Activated CD4-positive, alpha-beta T cell treated with anti-CD3 and anti-CD28 coated beads, Interleukin-2, amount 50 U/mL, for 1 hour (primary cell): ENCODE results near the gene PRKAG1.
"Not testable (repeated sequence)": the region's sequence is repeated elsewhere in the genome, so short reads cannot be mapped to it uniquely, and the experiment has no call there.

Source experiments
- DNase-seq: peaks from one replicate; pipeline ENCODE4 v3.0.0-alpha.2; 2020

PRKAG1 gene

DNA sequence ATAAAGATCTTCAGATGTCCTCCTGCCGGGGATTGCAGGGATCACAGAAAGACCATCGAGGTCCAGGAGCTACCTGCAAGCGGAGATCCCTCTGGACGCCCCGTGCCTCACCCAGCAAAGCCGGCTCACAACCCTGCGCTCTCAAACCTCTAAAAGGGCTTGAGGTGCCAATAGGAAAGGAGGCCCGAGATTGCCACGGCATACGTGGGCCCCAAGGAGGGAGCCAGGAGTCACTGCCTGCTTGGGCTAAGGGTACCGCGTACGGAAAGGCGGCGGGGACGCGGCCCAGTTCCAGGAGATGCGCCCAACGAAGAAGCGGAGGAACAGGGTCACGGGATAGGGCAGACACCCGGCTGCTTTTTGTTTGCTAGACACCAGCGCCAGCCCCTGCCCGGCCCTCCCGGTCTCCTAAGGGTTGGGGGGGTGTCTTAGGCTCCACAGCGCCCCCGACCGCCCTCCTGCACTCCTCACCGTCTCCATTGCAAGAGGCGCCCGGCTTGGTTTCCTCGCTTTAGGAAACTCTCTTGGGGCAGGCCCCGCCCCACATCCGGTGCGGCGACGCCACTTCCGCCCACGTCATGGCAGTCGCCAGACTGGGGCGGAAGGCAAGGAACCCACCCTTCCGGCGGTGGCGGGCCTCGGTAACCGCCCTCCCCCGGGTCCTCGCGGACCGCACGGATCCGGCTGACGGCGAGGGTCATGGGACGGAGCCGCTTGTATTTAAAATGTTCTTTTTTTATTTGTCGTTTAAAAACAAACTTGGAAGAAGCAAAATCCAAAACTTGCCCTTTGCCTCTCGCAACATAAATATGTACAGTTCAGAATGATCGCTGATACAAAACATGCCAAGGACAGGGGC, at the start of gene PRKAG1:
TSS of gene PRKAG1 (minus strand) at position 516 of the 859 bp plus-strand sequence. CDS start at position 480, 36 bp downstream.
- peak; percentile 97 for DNase-seq

DNA sequence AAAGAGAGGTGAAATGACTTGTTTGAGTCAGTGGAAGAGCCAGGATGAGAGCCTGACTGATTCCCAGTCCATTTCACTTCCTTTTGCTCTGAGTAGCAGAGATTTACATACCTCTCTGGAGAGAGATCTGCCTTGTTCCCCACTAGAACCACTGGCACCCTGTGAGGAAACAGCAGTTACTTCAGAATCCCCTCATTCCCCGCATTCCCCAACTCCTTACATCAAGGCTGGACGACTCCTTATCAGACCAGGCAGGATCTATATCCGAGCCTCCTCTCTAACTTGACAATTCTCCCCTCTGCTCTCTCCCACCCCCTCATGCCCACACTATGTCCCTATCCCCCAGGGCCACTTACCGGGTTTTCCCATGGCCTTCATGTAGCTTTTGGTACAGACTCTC, 47.5 kb upstream of the PRKAG1 start:
- no peak for DNase-seq

DNA sequence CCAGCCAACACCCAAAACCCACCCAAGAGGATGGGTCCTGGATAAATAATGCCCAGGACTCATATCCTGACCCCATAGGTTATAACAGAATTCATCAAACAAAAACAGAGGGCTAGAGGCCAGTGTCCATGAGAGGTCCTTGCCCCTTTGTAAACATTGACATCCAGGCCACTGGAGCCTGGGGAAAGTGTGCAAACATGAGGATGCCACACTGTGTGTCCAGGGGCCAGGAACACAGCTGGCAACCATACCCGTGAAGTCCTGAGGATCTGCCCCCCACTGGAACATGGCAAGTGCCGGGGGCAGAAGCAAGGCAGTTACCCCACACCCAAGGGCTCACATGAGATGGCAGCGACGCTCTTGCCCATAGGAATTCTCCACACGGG, 46.2 kb upstream of the PRKAG1 start:
- no peak for DNase-seq

DNA sequence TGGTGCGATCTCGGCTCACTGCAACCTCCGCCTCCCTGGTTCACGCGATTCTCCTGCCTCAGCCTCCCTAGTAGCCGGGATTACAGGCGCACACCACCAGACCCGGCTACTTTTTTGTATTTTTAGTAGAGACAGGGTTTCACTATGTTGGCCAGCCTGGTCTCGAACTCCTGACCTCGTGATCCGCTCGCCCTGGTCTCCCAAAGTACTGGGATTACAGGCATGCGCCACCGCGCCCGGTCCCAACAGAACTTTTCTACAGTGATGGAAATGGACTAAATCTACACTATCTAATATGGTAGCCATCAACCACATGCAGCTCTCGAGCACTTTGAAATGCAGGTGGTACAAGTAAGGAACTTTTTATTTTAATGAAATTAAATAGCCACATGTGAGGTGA, 43.3 kb upstream of the PRKAG1 start:
- not testable (repeated sequence) for DNase-seq

DNA sequence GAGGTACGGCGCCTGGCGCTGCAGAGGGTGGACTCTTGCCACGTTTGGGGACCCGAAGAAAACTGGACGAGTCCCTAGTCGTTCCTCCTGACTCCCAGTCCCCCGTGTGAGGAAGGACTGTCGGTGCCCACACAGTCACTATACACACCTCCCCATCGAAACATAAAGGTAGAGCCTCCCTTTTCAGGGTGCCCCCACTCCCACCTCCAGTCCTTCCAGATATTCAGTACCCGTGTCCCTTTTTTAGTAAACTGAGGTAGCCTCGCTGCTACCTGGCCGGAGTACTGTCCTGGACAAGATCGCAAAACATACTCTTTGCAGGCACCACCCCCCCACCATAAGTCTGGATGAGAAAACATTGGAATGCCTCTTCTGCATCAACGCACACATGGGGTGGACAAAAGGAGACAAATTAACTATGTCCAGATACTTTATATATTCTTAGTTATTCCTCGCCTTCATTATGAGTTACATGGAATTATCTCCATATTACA, 42.6 kb upstream of the PRKAG1 start:
- DNase-seq = no peak

DNA sequence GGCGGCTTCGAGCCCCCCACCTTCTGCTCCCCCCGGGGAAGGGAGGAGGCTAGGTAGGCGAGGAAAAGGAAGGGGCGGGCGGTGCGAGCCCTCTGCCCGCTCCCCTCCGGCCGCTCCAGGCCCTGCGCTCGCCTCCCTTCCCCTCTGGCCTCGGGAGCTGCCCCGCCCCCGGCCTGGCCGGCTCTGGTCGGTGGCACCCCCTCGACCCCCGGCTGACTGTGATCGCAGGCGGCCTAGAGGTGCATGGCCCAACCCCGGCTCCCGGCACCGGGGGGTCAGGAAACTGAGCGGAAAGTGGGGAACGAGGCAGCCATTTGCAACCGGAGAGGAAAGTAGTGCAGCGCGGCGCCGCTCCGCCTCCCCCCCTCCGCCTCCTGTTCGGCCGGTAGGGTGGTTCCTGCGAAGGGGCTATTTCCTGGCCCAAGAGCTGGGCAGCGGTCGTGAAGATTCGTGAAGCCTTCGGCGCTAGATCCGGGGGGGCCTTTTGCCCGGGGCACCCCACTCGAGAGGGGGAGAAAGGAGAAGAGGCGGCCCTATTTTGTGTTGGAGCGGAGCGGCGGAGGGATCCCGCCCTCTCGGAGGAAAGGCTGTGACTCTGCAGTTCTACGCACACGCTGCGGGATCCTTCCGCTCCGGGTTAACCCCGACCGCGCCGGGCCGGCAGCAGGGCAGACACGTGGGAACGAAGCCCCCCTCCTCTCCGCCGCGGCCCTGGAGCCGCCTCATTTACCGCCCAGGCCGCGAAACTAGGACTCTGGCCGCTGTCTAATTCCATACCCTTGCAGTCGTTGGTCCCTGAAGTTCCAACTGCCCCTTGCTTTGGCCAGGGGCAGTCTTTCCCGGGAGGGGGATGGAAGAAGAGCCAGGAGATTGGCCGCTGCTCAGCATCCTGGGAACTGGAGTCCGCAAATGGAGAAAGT, 41.9 kb upstream of the PRKAG1 start, which contains the start of gene KMT2D:
TSS of gene KMT2D (minus strand) at position 558 of the 920 bp plus-strand sequence. CDS start 5,470 bp downstream, outside the sequence.
- DNase-seq = peak; percentile 85

DNA sequence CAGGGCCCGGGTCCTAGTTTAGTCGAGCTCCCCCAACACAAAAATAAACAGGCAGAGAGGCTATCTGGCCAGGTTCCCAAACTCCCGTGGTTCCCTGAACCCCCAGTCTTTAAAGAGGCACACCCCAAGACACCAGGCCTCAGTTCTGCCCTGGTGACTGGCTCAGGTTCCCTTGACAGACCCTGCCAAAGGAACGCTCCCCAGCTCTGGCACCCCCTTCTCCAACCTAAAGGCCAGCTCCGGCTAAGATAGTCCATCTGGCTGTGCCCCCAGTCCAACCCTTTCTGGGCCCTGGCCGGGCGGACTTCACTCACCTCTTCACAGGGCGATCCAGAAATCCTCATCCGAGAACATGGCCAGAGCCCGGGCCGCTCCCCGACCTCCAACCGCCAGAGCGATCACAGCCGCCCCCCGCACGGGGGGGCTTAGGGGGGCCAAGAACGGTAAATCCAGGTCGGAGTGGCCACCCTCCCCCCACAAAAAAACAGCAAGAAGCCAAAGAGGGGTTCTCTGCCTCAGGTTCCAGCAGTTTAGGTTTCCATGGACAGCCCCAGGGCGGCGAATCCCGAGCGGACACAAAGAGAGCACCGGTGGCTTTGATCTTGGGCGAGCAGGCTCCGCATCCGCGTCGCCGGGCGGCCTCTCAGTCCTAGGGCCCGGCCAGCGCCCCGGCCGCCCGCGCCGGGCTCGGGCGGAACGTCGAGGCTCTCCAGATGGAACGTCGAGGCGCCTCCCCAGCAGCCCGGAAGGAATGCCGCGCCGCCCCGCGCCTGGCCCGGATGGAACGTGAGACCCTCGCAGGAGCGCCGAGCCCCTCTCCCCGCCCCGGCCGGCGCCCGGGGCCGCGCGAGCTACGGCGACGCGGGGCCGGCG, 41.0 kb upstream of the PRKAG1 start:
- peak; percentile 8 for DNase-seq

DNA sequence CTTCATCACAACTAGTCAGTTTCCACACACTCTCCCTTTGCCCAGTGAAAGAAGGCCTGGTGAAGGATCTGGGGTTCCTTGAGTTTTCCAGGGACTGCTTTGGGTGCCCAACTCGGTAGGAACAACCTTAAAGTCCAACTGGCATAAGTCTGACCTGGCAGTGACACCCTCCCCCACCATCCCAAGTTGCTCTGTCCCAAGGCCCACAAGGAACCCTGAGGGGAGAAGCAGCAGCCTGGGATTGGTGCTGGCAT, 40.4 kb upstream of the PRKAG1 start:
- DNase-seq = no peak

DNA sequence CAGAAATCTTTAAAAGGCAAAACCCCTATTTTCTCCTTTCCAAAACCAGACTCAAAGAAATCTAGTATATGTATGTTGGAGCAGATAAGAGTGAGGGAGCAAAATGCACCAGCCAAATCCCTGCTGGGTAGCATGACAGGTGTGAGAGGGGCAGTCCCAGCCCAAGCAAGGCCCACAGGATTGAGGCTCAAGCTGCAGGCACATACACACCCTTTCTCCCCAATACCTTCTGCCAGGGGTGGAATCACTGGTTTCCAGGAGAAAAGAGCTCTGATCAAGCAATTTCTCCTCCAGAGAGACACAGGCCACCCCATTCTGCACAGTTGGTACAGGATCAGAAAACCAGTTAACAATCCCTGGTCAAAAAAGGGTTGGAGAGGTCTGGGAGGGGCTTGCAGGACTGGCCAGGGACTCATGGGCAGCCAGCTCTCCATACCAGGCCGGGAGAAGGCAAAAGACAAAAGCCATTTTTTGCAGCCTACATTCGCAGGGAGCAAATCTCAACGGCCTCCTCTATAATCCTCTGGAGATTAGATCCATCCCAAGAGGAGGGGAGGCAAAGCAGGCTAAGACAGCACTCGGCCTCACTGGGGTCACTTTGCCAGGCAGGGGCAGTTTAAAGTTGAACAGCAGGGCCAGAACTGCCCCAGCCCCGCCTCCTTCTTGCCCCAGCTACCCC, 39.9 kb upstream of the PRKAG1 start:
- no peak for DNase-seq

DNA sequence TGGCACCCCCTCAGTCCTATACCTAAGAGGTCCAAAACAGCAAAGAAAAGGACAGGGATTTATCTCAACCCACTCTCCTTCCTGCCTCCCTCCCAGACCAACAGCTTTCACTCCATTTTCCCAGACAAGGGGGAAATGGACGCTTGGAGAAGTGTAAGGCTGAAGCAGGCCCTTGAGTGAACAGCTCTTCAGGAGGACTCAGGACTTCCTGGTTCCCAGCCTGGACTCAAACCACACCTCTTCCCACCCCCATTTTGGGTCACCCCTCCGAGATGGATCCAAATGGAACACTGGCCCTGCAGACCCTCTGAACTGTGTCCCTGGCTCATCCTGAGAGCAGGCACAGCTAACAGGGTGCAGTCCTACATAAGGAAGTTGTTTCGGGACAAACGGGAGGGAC, 39.3 kb upstream of the PRKAG1 start:
- DNase-seq = no peak

DNA sequence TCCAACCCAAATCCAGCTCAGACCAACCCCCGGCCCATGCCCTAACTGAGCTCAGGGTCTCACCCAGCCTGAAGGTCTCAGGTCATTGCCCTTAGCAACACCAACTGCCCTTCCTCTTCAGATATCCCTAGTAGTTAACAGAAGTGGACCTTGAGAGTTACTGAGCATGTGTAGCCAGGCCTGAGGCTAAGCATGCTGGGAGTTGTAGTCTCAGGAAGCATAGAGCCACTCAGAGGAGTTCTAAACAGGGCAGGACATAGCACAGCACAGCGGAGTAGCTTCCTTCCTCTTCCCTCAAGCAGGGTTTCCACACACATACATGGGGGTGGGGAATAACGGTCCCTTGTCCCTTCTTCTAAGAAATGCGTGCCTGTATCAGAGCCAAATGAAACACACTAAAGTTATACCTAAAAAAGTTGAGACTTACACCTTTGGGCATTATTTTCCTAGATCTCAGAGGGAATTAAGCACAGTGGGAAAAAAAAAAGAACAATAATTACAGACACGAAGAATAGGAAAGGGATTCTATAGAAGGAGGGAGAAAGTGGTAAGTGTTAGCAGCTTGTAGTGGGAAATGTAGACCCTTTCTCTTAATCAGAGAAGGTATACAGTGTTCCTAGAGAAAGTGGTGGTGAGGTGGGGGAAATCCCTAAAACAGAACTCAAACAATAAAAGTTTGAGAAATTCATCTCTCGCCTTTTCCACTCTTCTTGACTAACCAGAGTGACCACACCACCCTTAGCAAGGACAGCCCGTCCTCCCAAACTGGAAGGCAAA, 37.6 kb upstream of the PRKAG1 start:
- peak; percentile 40 for DNase-seq

DNA sequence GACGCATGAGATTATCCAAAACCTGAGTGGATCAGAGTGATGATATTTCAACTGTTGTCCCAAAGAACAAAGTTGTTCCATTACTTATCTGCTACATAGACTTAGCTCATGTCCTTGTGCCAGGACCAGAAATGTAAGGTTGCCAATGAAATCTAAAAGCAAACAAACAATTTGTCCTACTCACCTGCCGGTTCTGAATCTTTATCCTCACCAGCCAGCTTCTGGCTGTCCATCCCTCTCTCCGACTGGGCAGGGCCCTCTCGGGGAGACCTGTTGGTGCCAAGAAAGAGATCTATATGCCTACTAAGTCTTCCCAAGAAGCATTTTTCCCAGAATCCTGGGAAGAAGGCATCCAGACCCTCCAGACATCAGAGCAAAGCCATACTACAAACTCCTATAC, 36.5 kb upstream of the PRKAG1 start:
- no peak for DNase-seq

DNA sequence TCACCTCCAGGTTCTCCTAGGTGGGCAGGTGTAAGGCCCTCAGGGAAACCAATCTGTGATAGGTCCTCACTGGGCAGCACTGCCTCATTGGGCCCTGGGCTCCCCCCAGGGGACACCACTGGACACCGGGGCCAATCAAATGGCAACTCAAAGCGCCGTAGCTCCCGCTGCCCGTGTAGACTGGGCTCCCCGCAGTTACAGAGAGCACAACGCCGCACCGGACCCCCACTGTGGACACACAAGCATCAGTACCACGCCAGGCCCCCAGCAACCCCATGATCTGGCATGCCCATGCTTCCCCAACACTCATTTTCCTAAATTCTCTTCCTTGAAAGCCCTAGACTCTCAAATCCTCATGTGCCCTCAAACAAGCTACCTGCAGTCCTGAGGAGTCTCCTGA, 35.9 kb upstream of the PRKAG1 start:
- DNase-seq = no peak

DNA sequence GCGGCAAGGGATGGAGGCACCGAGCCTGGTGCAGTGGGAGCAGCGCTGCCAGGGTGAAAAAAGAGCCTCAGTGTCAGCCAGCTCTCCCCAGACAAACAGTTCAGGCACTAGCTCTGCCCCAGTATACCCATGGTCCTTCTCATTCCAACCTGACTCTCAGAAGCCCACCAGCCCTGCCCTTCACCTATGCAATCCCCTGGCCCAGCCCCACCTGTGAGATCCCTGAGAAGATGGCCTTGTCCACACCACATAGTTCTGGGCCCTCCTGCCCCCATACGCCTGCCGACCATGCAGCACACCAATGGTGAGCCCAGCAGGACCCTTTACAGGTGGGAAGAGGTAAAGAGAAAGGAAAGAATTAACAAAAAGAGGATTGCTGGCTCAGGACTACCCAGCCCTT, 35.5 kb upstream of the PRKAG1 start:
- no peak for DNase-seq

DNA sequence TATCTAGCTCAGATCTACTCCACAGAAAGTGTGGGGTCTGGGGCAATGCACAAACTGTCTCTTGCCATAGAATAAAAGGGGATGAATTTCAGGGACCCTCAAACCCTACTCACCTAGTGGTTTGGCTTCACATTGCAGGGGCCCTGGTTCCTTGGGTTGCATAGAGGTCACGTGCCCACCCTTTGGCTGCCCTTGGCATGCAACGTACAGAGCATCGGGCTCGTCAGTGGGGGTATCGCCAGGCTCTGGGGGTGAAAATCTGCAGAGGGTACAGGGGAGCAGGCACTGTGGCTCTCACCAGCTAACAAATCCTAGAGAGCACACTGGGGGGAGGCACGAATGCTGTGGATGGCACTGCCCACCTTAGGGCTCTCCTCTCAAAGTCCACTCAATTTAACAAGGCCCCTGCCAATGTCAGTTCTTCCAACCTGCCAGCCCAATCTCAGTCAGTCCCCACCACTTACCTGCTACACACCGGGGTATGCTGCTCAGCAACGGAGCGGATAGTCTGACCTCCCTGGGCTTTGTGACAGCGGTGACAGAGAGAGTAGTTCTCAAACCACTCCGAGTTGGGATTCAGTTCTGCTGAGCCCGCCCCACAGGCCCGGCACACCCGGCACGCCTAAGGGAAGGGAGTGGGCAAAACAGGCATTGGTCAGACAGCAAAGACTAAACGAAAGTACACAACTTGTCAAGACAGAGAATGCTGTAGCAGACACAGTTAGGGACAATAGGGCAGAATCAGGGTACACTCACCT, 34.1 kb upstream of the PRKAG1 start:
- no peak for DNase-seq

DNA sequence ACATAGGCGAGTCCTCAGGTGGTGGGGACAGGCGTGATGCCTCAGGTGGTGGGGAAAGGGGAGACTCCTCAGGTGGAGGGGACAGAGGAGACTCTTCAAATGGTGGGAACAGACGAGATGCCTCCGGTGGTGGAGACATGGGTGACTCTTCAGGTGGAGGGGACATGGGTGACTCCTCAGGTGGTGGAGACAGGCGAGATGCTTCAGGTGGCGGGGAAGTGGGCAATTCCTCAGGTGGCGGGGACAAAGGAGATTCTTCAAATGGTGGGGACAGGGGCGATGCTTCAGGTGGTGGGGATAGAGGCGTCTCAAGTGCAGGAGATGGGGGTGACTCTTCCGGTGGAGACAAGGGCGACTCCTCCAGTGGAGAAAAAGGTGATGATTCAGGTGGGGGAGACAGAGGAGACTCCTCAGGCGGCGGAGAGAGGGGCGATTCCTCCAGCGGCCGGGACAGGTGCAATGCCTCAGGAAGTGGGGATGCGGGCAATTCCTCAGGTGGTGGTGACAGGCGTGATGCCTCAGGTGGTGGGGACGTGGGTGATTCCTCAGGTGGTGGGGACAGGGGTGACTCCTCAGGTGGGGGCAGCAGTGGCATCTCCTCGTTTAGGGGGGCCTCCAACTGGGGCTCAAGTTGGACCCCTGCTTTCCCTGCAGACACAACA, 33.3 kb upstream of the PRKAG1 start:
- DNase-seq = no peak

DNA sequence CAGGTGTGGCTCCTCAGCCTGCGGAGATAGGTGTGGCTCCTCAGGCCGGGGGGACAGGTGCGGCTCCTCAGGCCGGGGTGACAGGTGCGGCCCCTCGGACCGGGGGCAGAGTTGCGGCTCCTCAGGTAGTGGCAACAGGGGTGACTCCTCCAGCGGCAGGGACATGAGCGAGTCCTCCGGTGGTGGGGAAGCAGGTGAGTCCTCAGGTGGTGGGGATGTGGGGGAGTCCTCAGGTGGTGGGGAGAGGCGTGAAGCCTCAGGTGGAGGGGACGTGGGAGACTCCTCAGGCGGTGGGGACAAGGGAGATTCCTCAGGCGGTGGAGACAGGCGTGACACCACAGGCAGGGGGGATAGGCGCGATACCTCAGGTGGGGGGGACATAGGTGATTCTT, 32.8 kb upstream of the PRKAG1 start:
- DNase-seq = no peak

DNA sequence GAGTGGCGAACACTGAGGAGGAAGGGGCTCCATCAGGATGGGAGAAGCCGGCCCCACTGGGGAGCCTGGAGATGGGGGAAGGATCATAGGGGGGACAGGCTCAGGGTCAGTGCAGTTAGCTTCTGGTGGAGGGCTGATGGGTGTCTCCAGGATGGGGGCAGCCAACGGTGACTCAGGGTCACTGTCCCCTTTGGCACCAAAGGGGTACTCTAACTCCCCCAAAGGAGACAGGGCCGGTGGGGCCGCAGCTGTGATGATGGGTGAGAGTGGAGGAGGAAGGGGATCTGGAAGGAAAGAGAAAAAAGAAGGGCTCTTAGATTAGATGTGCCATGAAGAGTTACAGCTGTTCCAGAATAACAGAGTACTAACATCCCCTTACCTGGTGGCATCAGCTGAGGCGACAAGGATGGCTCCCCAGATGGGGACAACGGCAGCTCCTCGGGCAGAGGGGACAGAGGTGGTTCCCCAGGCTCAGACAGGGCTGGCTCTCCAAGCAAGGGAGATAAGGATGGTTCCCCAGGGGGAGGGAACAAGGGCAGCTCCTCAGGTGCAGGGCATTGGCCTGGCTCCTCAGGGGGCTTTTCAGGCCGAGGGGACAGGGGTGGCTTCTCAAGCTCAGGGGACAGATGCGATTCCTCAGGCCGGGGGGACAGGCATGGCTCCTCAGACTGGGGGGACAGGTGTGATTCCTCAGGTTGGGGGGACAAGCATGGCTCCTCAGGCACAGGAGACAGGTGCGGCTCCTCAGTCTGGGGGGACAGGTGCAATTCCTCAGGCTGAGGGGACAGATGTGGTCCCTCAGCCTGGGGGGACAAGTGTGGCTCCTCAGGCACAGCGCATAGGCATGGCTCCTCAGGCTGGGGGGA, 32.2 kb upstream of the PRKAG1 start:
- no peak for DNase-seq
